ENCODE data around the gene CBFA2T2.

DNA sequence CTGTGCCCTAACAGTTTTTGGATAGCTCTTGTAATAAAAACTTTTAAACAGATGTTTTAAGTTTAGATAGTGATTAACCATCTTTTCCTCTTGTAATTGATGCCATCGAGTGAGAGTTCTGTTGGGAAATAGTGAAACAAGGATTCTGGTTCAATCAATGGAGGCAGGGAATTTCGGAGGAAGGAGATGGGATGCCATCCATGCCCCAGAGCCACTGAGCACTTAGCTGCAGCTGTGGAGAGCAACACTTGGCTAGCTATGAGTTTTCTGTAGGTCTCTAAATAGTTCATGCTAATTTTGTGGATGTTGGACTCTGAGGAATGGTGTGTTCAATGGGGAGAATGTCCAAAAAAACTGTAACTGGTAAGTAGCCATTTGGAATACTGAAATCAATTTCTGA is 16.7 kb downstream of the CBFA2T2 start:
- TF ChIP-seq, protein P1, sequence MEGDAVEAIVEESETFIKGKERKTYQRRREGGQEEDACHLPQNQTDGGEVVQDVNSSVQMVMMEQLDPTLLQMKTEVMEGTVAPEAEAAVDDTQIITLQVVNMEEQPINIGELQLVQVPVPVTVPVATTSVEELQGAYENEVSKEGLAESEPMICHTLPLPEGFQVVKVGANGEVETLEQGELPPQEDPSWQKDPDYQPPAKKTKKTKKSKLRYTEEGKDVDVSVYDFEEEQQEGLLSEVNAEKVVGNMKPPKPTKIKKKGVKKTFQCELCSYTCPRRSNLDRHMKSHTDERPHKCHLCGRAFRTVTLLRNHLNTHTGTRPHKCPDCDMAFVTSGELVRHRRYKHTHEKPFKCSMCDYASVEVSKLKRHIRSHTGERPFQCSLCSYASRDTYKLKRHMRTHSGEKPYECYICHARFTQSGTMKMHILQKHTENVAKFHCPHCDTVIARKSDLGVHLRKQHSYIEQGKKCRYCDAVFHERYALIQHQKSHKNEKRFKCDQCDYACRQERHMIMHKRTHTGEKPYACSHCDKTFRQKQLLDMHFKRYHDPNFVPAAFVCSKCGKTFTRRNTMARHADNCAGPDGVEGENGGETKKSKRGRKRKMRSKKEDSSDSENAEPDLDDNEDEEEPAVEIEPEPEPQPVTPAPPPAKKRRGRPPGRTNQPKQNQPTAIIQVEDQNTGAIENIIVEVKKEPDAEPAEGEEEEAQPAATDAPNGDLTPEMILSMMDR (IDR thresholded peaks at IDR 0.05 in 2 of 3, conservative IDR thresholded peaks at IDR 0.05 in 1 of 3; ENCODE audit: control insufficient read depth in 2 of 3, extremely low read depth in 1 of 3, insufficient read depth in 1 of 3, low read depth in 3 of 3, low read length in 3 of 3), result no peak
- TF ChIP-seq POLR2AphosphoS5 (IDR thresholded peaks at IDR 0.05; ENCODE audit: low read length) (no peak), ZNF274 (IDR thresholded peaks at IDR 0.05; ENCODE audit: insufficient read depth, insufficient read length) (no peak), NFYB (IDR thresholded peaks at IDR 0.05; ENCODE audit: insufficient read depth, low read depth, low read length) (no peak), TCF7 (IDR thresholded peaks at IDR 0.05; ENCODE audit: borderline replicate concordance) (no peak), GABPA (IDR thresholded peaks at IDR 0.05; ENCODE audit: low read depth) (no peak)
